Esophagus squamous epithelium (tissue), 4 donors: ENCODE results near the gene OR52D1.

Experiments
- POLR2A ChIP-seq, 4 donors: fragments of 450-650 bp; IDR thresholded peaks; one replicate each; pipeline ENCODE4 v1.6.1; 2017; ENCODE audit warnings: antibody characterized with exemption in 4 of 4, mild to moderate bottlenecking in 4 of 4, moderate library complexity in 3 of 4
- TF ChIP-seq, protein P1 (sequence below), 6 experiments: fragments of 450-650 bp in 4 of 6; fragments of 200-600 bp in 2 of 6; sonication (generic) in 2 of 6; IDR thresholded peaks; one replicate each; pipeline ENCODE4 v1.5.1; 2016 to 2019; ENCODE audit warnings: antibody characterized with exemption in 6 of 6, mild to moderate bottlenecking in 4 of 6, moderate library complexity in 4 of 6

DNA sequence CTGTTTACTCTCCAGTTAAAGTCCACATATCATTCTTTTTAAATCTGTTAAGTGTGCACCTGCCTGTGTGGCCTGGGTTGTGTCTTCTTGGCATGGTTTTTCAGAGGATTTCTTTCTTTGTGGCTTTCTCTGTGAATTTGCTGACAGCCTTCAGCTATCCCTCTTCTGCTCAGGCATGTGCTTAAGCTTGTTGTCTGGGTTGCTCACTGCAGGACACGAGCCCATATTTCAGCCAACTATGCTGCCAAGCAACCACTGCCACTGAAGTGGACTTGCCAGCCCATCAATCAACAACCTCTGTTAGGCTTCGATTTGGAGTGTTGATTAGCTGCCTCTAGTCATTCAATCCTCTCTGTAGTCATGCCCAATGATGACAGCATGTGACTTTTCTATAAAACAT is 21.0 kb upstream of the OR52D1 start:
- no peak for TF ChIP-seq POLR2A (IDR thresholded peaks at IDR 0.05)
- TF ChIP-seq, protein P1, sequence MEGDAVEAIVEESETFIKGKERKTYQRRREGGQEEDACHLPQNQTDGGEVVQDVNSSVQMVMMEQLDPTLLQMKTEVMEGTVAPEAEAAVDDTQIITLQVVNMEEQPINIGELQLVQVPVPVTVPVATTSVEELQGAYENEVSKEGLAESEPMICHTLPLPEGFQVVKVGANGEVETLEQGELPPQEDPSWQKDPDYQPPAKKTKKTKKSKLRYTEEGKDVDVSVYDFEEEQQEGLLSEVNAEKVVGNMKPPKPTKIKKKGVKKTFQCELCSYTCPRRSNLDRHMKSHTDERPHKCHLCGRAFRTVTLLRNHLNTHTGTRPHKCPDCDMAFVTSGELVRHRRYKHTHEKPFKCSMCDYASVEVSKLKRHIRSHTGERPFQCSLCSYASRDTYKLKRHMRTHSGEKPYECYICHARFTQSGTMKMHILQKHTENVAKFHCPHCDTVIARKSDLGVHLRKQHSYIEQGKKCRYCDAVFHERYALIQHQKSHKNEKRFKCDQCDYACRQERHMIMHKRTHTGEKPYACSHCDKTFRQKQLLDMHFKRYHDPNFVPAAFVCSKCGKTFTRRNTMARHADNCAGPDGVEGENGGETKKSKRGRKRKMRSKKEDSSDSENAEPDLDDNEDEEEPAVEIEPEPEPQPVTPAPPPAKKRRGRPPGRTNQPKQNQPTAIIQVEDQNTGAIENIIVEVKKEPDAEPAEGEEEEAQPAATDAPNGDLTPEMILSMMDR (IDR thresholded peaks at IDR 0.05) = no peak
